Tibial nerve (tissue), 4 donors: ENCODE results near the gene LCMT1.

Experiments
- CTCF ChIP-seq, 5 experiments: fragments of 200-600 bp in 3 of 5; fragments of 450-650 bp in 2 of 5; sonication (generic) in 3 of 5; IDR thresholded peaks; one replicate each; pipeline ENCODE4 v1.5.1; 2016 to 2019; ENCODE audit warnings: antibody characterized with exemption in 5 of 5, mild to moderate bottlenecking in 3 of 5, moderate library complexity in 2 of 5
- EP300 ChIP-seq, 2 donors: sonication (generic); formaldehyde crosslinking; IDR thresholded peaks; one replicate each; pipeline ENCODE4 v1.6.1; 2017; ENCODE audit warnings: antibody characterized with exemption in 2 of 2, mild to moderate bottlenecking in 1 of 2
- POLR2A ChIP-seq, 2 donors: fragments of 450-650 bp; IDR thresholded peaks; one replicate each; pipeline ENCODE4 v1.6.1; 2017; ENCODE audit warnings: antibody characterized with exemption in 2 of 2, mild to moderate bottlenecking in 2 of 2, moderate library complexity in 2 of 2

- no peak for TF ChIP-seq CTCF (IDR thresholded peaks at IDR 0.05)
- TF ChIP-seq EP300 (IDR thresholded peaks at IDR 0.05), result no peak
- TF ChIP-seq POLR2A (IDR thresholded peaks at IDR 0.05), result no peak
Observed at GRCh38 chr16:25114121-25114520, 2.6 kb downstream of the LCMT1 start.
